ENCODE data around the gene PATJ.
"Not testable (repeated sequence)": the region's sequence is repeated elsewhere in the genome, so short reads cannot be mapped to it uniquely, and the experiment has no call there.

PATJ gene, protein sequence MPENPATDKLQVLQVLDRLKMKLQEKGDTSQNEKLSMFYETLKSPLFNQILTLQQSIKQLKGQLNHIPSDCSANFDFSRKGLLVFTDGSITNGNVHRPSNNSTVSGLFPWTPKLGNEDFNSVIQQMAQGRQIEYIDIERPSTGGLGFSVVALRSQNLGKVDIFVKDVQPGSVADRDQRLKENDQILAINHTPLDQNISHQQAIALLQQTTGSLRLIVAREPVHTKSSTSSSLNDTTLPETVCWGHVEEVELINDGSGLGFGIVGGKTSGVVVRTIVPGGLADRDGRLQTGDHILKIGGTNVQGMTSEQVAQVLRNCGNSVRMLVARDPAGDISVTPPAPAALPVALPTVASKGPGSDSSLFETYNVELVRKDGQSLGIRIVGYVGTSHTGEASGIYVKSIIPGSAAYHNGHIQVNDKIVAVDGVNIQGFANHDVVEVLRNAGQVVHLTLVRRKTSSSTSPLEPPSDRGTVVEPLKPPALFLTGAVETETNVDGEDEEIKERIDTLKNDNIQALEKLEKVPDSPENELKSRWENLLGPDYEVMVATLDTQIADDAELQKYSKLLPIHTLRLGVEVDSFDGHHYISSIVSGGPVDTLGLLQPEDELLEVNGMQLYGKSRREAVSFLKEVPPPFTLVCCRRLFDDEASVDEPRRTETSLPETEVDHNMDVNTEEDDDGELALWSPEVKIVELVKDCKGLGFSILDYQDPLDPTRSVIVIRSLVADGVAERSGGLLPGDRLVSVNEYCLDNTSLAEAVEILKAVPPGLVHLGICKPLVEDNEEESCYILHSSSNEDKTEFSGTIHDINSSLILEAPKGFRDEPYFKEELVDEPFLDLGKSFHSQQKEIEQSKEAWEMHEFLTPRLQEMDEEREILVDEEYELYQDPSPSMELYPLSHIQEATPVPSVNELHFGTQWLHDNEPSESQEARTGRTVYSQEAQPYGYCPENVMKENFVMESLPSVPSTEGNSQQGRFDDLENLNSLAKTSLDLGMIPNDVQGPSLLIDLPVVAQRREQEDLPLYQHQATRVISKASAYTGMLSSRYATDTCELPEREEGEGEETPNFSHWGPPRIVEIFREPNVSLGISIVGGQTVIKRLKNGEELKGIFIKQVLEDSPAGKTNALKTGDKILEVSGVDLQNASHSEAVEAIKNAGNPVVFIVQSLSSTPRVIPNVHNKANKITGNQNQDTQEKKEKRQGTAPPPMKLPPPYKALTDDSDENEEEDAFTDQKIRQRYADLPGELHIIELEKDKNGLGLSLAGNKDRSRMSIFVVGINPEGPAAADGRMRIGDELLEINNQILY (N-terminal part only)

DNA sequence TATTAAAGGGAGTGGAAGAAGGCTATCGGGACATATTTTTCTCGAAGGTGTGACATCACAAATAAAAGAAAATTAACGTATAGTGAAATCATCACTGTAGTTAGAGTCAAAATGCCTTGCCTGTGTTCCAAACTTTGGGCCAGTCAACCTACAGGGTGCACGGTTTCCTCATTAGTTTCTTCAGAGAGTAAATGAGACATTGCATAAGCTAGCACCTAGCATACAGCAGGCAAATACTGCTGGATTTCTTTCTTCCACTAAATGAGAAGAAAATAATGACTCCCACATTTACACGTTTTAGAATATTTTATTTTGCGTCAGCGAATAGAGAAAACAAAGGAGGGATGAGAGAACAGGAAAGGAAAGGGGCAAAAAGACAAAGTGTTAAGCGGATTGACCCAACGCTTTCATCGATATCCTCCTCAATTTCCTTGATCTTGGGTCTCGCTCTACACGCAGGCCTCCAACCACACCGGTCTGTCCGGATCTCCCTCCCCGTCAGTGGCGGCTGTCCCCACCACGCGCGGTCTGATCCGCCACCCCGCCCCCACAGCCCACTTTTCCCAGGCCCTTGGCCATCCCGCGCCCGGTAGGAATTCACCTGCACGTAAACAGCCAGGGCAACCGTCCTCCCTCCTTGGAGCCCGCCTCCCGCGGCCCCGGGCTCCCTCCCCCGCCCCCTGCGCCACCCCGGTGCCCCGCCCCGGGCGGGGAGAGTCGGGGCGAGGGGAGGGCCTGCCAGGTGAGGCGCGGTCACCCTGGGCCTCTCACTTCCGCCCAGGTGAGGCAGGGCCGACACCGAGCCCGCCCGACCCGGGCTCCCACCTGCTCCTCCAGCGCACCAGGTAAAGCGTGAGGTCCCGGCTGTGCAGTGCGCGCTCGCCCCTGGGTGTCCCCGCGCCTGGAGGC is at the start of gene PATJ:
PATJ (plus strand) TSS at position 770 of the 909 bp plus-strand sequence. CDS start 20,413 bp downstream, outside the sequence.
- DNase-seq, result peak; percentile 51 to 57

DNA sequence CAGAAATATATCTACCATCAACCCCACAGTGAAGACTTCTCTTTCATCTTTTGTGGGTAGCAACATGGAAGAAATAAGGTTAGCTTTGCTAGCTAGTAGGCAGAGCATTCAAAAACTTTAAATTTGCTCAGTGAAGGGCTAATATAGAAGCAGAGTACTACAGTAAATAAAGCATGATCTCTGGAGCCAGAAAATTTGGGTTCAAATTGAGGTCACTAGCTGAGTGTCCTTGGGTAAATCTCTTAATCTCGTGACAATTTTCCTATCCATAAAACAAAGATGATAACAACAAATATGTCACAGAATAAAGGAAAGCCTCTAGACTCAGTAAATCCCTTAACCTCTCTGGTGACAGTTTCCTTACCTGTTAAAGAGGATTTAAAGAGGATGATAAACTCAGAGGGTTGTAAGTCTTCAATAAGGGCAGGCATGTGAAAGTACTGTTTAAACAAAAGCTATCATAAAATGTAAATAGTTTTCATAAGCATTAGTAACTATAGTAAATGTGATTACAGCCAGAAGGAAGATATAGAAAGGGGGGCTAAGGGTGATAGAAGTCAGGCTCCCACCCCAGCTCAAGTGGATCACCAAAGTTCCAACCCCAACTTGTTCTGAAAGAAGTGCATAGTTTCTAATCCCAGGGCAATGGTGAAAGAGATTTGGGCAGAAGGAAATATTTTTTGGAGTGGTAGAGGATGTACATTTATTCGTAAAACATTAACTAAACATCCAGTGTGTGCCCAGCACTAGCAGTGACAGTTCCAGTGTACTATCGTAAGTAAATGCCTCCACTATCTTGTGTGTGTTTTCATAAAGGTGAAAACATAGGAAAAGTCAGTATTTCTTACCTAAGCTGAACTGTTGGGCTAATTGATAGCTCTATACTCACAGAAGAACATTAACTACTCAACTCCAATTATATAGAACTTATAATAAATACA is 42.1 kb upstream of the PATJ start:
- DNase-seq, result no peak

DNA sequence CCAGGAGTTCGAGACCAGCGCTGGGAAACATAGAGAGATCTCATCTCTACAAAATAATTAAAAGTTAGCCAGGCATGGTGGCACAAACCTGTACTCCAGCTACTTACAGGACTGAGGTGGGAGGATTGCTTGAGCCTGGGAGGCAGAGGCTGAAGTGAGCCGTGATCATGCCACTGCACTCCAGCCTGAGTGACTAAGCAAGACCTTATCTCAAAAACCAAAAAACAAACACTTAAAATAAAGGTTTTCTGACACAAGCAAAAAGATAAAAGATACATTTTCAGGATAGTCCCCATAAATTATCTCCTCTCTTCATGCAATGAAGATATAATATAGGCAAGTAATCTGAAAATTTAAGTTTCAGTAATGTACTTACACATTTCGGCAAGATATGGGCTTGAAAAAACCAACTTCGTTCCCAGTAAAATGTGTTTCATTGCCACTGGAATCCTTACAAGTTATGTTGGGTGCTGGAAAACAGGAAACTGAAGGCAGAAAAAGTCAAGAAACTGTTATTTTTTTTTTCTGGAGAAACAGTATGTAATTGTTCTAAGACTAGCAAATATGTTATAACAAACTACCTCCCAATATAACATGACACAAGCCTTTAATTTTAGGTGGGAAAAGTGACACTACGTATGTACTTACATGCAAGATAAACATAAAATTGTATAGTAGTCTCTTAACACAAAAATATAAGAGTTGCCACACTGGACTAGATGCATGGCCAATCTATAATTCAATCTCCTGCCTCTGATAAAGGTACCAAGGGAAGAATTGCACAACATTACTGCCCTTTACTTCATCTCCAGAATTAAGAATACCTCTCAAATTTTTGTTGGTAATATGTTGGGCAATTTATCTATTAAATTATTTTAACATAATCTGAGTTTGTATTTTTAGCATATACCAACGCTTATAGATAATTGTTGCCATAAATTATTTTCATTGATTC is 33.0 kb upstream of the PATJ start:
- DNase-seq, result no peak

- DNase-seq, result no peak
Measured at GRCh38 chr1:61709908-61710289, 32.4 kb upstream of the PATJ start.

DNA sequence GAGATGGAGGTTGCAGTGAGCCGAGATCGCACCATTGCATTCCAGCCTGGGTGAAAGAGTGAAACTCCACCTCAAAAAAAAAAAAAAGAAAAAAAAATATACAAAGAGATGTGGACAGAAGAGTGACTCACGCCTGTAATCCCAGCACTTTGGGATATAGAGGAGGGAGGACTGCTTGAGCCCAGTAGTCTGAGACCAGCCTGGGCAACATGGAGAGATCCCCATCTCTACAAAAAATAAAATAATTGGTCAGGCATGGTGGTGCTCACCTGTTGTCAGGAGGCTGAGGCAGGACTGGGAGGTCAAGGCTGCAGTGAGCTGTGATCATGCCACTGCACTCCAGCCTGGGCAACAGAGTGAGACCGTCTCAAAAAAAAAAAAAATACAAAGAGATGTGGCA is 31.0 kb upstream of the PATJ start:
- not testable (repeated sequence) for DNase-seq

GRCh38 chr1:61711969-61712368 is 30.3 kb upstream of the PATJ start:
- DNase-seq, result no peak

- DNase-seq, result not testable (repeated sequence)
Measured at GRCh38 chr1:61718996-61719663, 23.1 kb upstream of the PATJ start.

- DNase-seq, result no peak
Measured at GRCh38 chr1:61724506-61724812, 17.8 kb upstream of the PATJ start.

DNA sequence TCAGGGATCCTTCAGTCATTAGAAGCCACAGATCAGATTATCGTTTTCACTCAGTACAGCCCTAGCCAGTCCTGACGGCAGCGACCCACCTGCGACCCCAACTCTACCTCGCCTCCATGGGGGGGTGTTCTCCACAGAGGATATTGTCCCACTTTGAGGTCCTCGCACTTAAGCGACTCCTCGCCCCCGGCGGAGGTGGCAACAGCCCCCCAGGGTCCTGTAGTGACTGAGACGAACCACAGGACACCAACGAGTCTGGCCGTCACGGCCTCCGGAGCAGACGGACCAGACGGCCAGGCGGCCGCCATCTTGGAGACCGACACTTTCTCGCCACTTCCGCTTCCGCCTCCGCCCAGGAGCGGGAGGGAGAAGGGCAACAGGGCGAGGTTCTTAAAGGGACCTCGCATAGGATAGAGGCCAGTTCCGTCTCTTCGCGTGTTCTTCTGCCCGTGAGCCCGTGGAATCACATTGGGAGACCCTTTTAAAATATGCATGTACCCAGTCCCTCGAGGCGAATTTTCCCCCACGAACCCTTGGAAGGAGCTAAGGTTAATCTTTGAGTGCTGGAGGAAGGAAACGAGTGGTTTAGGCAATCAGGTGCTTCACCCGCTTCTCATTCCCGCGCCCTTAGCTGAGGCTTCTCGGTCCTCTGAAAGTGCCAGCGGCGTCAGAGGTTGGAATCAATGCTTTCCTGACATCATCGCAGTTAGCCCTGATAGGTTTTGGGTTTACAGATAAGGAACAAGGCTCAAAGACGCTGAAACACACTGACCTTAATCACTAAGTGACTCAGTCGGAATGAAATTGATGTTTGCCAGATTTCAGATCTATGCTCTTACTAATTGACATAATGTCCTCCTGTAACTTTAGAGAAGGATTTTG is 17.2 kb upstream of the PATJ start, which contains the start of gene TM2D1:
TM2D1 (minus strand) TSS at position 329 of the 882 bp plus-strand sequence; CDS start at position 308, 21 bp downstream.
- DNase-seq, result peak; percentile 71 to 74

DNA sequence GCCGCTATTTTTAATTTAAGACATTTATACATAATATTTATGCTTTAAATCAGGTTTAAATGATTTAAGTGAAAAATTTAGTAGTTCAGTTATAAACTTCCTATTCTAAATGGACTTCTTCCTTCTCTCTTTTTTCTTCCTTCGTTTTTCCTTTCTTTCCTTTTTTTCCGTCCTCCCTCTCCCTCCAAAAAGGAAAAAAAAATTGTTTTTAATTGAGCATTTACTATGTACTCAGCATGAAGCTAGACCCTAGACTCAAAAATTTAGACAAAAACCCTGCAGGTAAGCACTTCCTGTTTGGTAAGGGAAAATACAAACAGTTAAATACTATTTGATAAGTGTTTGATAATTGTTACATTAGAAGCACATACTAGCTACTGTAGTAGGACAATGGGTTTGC is 14.7 kb upstream of the PATJ start:
- no peak for DNase-seq

- DNase-seq, result not testable (repeated sequence)
Measured at GRCh38 chr1:61730679-61731078, 11.6 kb upstream of the PATJ start.

- no peak for DNase-seq
Measured at GRCh38 chr1:61732726-61733125, 9.6 kb upstream of the PATJ start.

GRCh38 chr1:61740751-61741700 is 1.3 kb upstream of the PATJ start:
- DNase-seq, result no peak

DNA sequence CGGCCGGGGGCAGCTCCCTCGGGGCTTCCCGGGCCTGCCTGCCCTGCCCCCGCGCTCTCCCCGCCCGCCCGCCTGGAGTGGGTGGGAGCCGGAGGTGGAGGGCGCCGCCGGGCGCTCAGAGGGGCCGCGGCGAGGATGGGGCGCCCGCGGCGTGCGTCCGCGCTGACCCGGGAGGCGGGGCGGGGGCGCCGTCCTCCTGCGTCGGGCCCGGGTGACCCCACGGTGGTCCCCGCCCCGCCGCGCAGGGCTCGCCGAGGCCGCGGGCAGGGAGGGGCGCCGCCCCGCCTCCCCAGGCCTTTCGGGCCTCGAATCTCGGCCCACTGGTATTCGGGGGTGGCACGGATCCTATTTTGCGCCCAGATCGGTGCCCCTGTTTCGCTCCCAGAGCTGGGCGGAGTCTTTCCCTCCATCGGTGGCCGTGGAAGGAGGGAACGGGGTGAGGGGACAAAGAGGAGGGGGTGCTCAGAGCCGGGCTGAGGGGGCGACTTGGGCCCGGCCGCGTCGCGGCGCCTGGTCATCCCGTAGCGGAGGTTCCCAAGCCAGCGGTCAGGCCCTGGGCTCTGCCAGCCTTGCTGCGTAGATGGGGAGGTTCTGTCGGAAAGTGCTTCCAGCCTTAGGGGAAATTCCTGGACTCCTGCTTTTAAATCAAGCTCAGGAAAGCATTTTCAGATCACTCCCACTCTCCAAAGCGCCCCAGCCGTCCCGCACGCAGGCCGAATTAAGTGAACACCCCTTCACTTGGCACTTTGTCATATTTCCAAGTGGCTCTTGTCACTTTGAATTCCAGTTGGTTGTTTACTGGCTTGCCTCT is 545 bp downstream of the PATJ start:
- no peak for DNase-seq

- no peak for DNase-seq
Measured at GRCh38 chr1:61743431-61743705, 1.1 kb downstream of the PATJ start.

Measured in activated CD4-positive, alpha-beta T cell treated with anti-CD3 and anti-CD28 coated beads, Interleukin-2, amount 50 U/mL, for 4 hours (primary cell).